ENCODE measurements around the gene CDC14A. TPM values are rescaled to one million over a fixed set of nuclear protein-coding genes. Genes with fewer than 3 reads are reported as not detected.

The CDC14A gene, protein sequence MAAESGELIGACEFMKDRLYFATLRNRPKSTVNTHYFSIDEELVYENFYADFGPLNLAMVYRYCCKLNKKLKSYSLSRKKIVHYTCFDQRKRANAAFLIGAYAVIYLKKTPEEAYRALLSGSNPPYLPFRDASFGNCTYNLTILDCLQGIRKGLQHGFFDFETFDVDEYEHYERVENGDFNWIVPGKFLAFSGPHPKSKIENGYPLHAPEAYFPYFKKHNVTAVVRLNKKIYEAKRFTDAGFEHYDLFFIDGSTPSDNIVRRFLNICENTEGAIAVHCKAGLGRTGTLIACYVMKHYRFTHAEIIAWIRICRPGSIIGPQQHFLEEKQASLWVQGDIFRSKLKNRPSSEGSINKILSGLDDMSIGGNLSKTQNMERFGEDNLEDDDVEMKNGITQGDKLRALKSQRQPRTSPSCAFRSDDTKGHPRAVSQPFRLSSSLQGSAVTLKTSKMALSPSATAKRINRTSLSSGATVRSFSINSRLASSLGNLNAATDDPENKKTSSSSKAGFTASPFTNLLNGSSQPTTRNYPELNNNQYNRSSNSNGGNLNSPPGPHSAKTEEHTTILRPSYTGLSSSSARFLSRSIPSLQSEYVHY
- total RNA-seq (ENCODE audit: unreplicated experiment) = 12.9 TPM
- long read RNA-seq = 0 reads

DNA sequence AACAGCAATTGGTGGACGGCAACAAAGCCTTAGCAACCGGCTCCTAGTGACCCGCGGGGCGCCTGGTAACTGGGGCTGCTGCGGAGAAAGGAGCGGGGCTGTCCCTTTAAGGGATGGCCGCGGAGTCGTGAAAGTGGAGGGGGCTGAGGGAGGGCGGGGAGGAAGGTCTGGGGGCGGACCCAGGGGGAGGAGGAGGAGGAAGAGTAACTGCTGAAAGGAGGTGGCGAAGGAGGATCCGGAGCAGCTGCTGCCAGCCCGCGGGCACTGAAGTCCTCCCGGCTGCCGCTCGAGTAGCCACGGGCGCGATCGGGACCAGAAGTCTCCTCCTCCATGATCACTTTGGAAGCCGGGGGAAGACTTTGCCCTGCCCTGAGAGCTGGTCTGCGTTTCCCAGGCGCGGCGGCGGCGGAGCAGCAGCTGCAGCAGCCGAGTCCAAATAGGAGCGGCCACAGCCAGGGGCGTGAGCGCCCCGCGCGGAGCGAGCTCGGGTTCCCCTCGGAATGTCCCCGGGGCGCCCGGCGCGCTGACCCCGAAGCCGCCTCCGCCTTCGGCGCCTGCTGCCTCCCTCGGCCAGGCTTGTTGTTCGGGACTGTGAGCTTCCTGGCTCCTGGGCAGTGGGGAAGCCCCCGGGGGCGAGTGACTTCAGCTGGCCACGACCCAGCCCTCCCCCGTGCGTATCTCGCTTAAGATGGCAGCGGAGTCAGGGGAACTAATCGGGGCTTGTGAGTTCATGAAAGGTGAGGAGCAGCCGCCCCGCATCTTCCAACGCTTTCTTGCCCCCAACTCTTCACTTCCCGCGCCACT is at the start of gene CDC14A:
Gene CDC14A (plus strand): TSS at position 240 of the 804 bp plus-strand sequence. CDS start 449 bp downstream, at position 689.
- Mint-ChIP-seq H3K36me3 (ENCODE audit: low read depth, unreplicated experiment) (peaks cover 9% of the 10 kb centered on the region), H3K9me3 (ENCODE audit: unreplicated experiment) (no peaks in the 10 kb centered on the region), H3K4me1 (ENCODE audit: unreplicated experiment) (peaks cover 38% of the 10 kb centered on the region), H3K27ac (ENCODE audit: unreplicated experiment) (peak within 1 kb of the TSS; percentile 100), H3K27me3 (ENCODE audit: unreplicated experiment) (peaks cover 24% of the 10 kb centered on the region), H3K4me3 (ENCODE audit: unreplicated experiment) (peak within 1 kb of the TSS; percentile 100)
- TF ChIP-seq, protein P1, sequence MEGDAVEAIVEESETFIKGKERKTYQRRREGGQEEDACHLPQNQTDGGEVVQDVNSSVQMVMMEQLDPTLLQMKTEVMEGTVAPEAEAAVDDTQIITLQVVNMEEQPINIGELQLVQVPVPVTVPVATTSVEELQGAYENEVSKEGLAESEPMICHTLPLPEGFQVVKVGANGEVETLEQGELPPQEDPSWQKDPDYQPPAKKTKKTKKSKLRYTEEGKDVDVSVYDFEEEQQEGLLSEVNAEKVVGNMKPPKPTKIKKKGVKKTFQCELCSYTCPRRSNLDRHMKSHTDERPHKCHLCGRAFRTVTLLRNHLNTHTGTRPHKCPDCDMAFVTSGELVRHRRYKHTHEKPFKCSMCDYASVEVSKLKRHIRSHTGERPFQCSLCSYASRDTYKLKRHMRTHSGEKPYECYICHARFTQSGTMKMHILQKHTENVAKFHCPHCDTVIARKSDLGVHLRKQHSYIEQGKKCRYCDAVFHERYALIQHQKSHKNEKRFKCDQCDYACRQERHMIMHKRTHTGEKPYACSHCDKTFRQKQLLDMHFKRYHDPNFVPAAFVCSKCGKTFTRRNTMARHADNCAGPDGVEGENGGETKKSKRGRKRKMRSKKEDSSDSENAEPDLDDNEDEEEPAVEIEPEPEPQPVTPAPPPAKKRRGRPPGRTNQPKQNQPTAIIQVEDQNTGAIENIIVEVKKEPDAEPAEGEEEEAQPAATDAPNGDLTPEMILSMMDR (IDR thresholded peaks at IDR 0.05; ENCODE audit: unreplicated experiment) = no peak
- DNase-seq (ENCODE audit: low spot score) = peak; percentile 90

DNA sequence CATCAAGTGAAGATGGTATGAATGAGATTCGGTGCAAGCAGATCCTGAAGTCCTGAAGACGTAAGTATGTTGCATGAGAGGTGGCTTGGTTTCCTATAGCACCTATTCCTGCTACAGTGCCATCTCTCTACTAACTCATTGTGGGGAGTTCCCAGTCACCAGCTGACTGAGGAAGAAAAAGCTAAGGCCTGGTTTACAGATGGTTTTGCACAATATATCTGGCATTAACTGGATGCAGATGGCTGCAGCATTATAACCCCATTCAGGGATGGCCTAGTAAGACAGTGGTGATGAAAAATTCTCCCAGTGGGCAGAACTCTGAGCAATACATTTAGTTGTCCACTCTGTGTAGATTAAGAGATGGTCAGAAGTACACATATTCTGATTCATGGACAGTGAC is 49.6 kb upstream of the CDC14A start:
- Mint-ChIP-seq H3K4me3 (ENCODE audit: unreplicated experiment) (no peak overlapping the region), H3K9me3 (ENCODE audit: unreplicated experiment) (peaks cover 4% of the 10 kb centered on the region), H3K36me3 (ENCODE audit: low read depth, unreplicated experiment) (peaks cover 3% of the 10 kb centered on the region), H3K27me3 (ENCODE audit: unreplicated experiment) (peaks cover 5% of the 10 kb centered on the region), H3K27ac (ENCODE audit: unreplicated experiment) (no peak overlapping the region), H3K4me1 (ENCODE audit: unreplicated experiment) (peaks cover 15% of the 10 kb centered on the region)
- no peak for DNase-seq (ENCODE audit: low spot score)
- TF ChIP-seq, protein P1 (IDR thresholded peaks at IDR 0.05; ENCODE audit: unreplicated experiment) = no peak

DNA sequence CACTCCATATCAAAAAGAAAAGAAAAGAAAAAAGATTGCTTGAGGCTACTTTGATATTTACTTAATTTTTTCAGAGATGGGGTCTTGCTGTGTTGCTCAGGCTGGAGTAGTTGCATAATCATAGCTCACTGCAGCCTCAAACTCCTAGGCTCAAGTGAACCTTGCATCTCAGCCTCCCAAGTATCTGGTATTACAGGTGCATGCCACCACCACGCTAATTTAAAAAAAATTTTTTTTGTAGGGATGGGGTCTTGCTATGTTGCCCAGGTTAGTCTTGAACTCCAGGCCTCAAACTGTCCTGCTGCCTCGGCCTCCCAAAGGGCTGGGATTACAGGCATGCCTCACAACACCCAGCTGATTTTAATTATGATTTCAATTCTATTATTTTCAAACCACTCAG is 48.1 kb upstream of the CDC14A start:
- Mint-ChIP-seq H3K4me3 (ENCODE audit: unreplicated experiment) (no peak overlapping the region), H3K4me1 (ENCODE audit: unreplicated experiment) (peaks cover 10% of the 10 kb centered on the region), H3K27ac (ENCODE audit: unreplicated experiment) (no peak overlapping the region), H3K9me3 (ENCODE audit: unreplicated experiment) (peaks cover 4% of the 10 kb centered on the region), H3K27me3 (ENCODE audit: unreplicated experiment) (no peaks in the 10 kb centered on the region), H3K36me3 (ENCODE audit: low read depth, unreplicated experiment) (peaks cover 3% of the 10 kb centered on the region)
- TF ChIP-seq, protein P1 (IDR thresholded peaks at IDR 0.05; ENCODE audit: unreplicated experiment) = no peak
- no peak for DNase-seq (ENCODE audit: low spot score)

DNA sequence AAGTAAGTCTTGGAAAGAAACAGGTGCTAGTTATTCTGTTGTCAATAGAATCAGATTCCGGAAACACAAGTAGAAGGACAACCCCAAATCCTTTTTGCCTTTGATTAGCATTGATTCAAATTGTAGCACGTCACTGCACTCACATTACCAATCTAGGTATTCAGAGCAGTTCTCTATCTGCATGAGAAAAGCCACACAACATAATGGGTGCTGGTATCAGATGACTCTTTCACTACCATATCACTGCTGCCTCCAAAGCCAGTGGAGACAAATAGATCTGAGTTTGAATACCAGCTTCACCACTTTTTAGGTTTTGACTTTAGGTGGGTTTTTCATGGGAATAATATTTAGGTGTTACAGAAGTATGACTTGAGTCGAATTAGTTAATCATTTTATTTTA is 47.4 kb upstream of the CDC14A start:
- no peak overlapping the region for H3K27ac Mint-ChIP-seq (ENCODE audit: unreplicated experiment)
- peaks cover 3% of the 10 kb centered on the region for H3K4me1 Mint-ChIP-seq (ENCODE audit: unreplicated experiment)
- DNase-seq (ENCODE audit: low spot score) = no peak
- H3K27me3 Mint-ChIP-seq (ENCODE audit: unreplicated experiment) = no peaks in the 10 kb centered on the region
- TF ChIP-seq, protein P1 (IDR thresholded peaks at IDR 0.05; ENCODE audit: unreplicated experiment) = no peak
- H3K36me3 Mint-ChIP-seq (ENCODE audit: low read depth, unreplicated experiment) = peaks cover 3% of the 10 kb centered on the region
- no peak overlapping the region for H3K4me3 Mint-ChIP-seq (ENCODE audit: unreplicated experiment)
- peaks cover 4% of the 10 kb centered on the region for H3K9me3 Mint-ChIP-seq (ENCODE audit: unreplicated experiment)
